Fibroblast of lung (primary cell): ENCODE results near the gene TMEM139. TPM values are rescaled to one million over a fixed set of nuclear protein-coding genes. Genes with fewer than 3 reads are reported as not detected.
"Not testable (repeated sequence)": the region's sequence is repeated elsewhere in the genome, so short reads cannot be mapped to it uniquely, and the experiment has no call there.

Experiments
- DNase-seq, 2 donors: peaks; one replicate each; pipeline versions ENCODE4 v3.0.0 to v3.0.0-alpha.2; 2010; ENCODE audit warnings: low read depth in 2 of 2
- H2AFZ ChIP-seq: 2 replicates; pipeline ENCODE4 v1.5.1; 2012; ENCODE audit warnings: low read length, control low read depth, inconsistent platforms
- H3K27ac ChIP-seq: 2 replicates; pipeline ENCODE4 v1.5.1; 2011; ENCODE audit warnings: low read length, control low read depth; ENCODE audit not compliant: insufficient read depth
- H3K27me3 ChIP-seq: 2 replicates; pipeline ENCODE4 v1.5.1; 2011; ENCODE audit warnings: mild to moderate bottlenecking, low read length; ENCODE audit not compliant: control insufficient read depth, insufficient read depth
- H3K36me3 ChIP-seq: 2 replicates; pipeline ENCODE4 v1.5.1; 2011; ENCODE audit warnings: low read length; ENCODE audit not compliant: control insufficient read depth, insufficient read depth
- H3K4me1 ChIP-seq: 2 replicates; pipeline ENCODE4 v1.5.1; 2011; ENCODE audit warnings: low read length; ENCODE audit not compliant: control insufficient read depth, insufficient read depth; ENCODE audit errors: extremely low read depth
- H3K4me2 ChIP-seq: 2 replicates; pipeline ENCODE4 v1.5.1; 2011; ENCODE audit warnings: low read length, control low read depth; ENCODE audit not compliant: insufficient read depth; ENCODE audit errors: extremely low read depth
- H3K4me3 ChIP-seq, 4 experiments: fragments of 200-600 bp in 1 of 4; sonication (generic) in 1 of 4; replicated peaks in 1 of 4; 2 replicates each; pipeline ENCODE4 v1.5.1; 2011 to 2016; ENCODE audit warnings: low read length in 4 of 4, low read depth in 3 of 4, mild to moderate bottlenecking in 3 of 4, control low read depth in 2 of 4, inconsistent platforms in 1 of 4, mixed read lengths in 1 of 4; ENCODE audit not compliant: insufficient read depth in 1 of 4; ENCODE audit errors: control extremely low read depth in 1 of 4
- H3K79me2 ChIP-seq: 2 replicates; pipeline ENCODE4 v1.5.1; 2012; ENCODE audit warnings: mild to moderate bottlenecking, low read length, inconsistent platforms; ENCODE audit not compliant: control insufficient read depth, insufficient read depth
- H3K9ac ChIP-seq: 2 replicates; pipeline ENCODE4 v1.5.1; 2011; ENCODE audit warnings: mild to moderate bottlenecking, low read length, control low read depth; ENCODE audit not compliant: insufficient read depth
- H3K9me3 ChIP-seq: 2 replicates; pipeline ENCODE4 v1.5.1; 2012; ENCODE audit warnings: low read depth, low read length; ENCODE audit not compliant: control insufficient read depth, insufficient read depth
- H4K20me1 ChIP-seq: 2 replicates; pipeline ENCODE4 v1.5.1; 2011; ENCODE audit warnings: low read length; ENCODE audit not compliant: control insufficient read depth, insufficient read depth; ENCODE audit errors: extremely low read depth
- EZH2 ChIP-seq: IDR thresholded peaks from 2 replicates; pipeline ENCODE4 v1.5.1; 2012; ENCODE audit warnings: low read length, control low read depth, mild to moderate bottlenecking; ENCODE audit errors: missing control alignments
- polyA plus RNA-seq, 2 donors: library from polyadenylated mRNA; depleted of rRNA in 1 of 2; stranded (reverse) in 1 of 2; unstranded in 1 of 2; fragments of >200 nt; gene quantifications; 2 replicates each; pipeline ENCODE4 v1.2.1, GENCODE V29; 2011 to 2012; ENCODE audit warnings: missing spikeins in 1 of 2
- total RNA-seq: library from RNA; depleted of rRNA; stranded (reverse); fragments of >200 nt; gene quantifications from 2 replicates; pipeline ENCODE4 v1.2.1, GENCODE V29; 2014
- TF ChIP-seq, protein P1 (sequence below), 2 donors: IDR thresholded peaks in 1 of 2; conservative IDR thresholded peaks in 1 of 2; 1 replicate in 1 of 2; 2 replicates in 1 of 2; pipeline ENCODE4 v1.5.1; 2011 to 2012; ENCODE audit warnings: low read length in 2 of 2, control low read depth in 1 of 2, inconsistent platforms in 1 of 2, low read depth in 1 of 2, mild to moderate bottlenecking in 1 of 2

TMEM139 gene
- total and polyA plus RNA-seq, 2 donors (not counting 1 experiment from before 2014, with no cell fraction given), result not detected

DNA sequence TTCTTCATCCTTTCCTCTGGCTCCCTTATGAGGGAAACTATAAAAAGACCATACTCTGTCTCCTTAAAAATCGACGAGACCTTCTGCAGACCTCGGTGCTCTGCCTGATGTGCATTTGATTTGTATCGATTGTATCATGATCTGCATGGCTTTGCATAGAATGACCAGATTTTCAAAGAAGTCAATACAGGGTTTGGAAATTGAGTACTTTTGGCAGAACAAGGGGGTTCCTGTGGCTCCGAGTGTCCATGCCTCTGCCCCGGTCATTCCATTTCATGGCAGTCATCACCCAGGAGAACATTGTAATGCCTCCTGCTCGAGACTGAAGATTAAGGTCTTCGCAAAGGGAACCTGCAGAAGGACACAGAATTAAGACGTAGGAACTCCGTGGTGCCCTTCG lies 4.1 kb downstream of the TMEM139 start:
- peak overlapping the region; percentile 50 for H2AFZ ChIP-seq
- H3K9me3 ChIP-seq, result no peaks in the 10 kb centered on the region
- peak overlapping the region; percentile 55 for H3K4me2 ChIP-seq
- peak overlapping the region; percentile 62 to 92 (median 90) for H3K4me3 ChIP-seq
- peak overlapping the region; percentile 63 for H3K9ac ChIP-seq
- peaks cover 11% of the 10 kb centered on the region for H3K4me1 ChIP-seq
- no peaks in the 10 kb centered on the region for H3K27me3 ChIP-seq
- peak overlapping the region; percentile 71 for H3K27ac ChIP-seq
- H4K20me1 ChIP-seq, result no peaks in the 10 kb centered on the region
- peaks cover 9% of the 10 kb centered on the region for H3K36me3 ChIP-seq
- DNase-seq, result peak in 1 of 2 donors; percentile 36
- TF ChIP-seq, protein P1, sequence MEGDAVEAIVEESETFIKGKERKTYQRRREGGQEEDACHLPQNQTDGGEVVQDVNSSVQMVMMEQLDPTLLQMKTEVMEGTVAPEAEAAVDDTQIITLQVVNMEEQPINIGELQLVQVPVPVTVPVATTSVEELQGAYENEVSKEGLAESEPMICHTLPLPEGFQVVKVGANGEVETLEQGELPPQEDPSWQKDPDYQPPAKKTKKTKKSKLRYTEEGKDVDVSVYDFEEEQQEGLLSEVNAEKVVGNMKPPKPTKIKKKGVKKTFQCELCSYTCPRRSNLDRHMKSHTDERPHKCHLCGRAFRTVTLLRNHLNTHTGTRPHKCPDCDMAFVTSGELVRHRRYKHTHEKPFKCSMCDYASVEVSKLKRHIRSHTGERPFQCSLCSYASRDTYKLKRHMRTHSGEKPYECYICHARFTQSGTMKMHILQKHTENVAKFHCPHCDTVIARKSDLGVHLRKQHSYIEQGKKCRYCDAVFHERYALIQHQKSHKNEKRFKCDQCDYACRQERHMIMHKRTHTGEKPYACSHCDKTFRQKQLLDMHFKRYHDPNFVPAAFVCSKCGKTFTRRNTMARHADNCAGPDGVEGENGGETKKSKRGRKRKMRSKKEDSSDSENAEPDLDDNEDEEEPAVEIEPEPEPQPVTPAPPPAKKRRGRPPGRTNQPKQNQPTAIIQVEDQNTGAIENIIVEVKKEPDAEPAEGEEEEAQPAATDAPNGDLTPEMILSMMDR (conservative IDR thresholded peaks at IDR 0.05 in 1 of 2, IDR thresholded peaks at IDR 0.05 in 1 of 2; ENCODE audit: low read depth in 1 of 2, low read length in 2 of 2), result no peak
- TF ChIP-seq EZH2, result no peak
- peaks cover 36% of the 10 kb centered on the region for H3K79me2 ChIP-seq

DNA sequence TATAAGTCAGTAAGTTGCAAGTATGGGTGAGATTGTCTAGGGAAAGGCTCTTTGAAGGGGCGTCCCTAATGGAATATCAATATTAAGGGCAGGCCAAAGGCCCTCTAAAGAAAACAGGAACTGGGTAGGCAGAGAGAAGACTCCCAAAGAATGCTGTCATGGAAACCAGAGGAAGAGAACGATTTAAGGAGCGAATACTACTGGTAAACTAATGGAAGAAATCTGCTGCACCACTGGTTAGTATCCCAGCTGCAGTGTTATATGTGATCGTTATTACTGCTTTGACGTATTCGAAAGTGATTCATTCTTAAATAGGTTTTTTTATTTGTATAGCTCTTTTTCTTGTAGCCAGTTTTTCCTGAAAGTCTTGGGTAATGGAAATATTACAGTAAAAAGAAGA lies 4.7 kb downstream of the TMEM139 start:
- Histone ChIP-seq H3K9me3 (no peaks in the 10 kb centered on the region), H3K79me2 (peaks cover 36% of the 10 kb centered on the region), H3K27ac (peak overlapping the region; percentile 71)

DNA sequence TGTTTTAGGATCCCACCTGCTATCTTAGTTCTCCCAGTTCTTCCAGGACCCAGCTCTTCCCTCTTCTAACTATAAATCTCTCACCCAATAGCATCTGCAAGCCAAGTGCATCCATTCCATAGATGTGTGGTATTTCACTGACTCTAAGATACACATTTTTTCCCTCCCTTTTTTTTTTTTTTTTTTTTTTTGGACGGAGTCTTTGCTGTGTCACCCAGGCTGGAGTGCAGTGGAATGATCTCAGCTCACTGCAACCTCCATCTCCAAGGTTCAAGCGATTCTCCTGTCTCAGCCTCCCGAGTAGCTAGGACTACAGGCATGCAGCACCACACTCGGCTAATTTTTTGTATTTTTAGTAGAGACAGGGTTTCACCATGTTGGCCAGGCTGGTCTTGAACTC lies 5.1 kb downstream of the TMEM139 start:
- Histone ChIP-seq H3K4me3 (peak overlapping the region; percentile 62 to 92 (median 90)), H3K27ac (peak overlapping the region; percentile 71), H3K79me2 (peaks cover 36% of the 10 kb centered on the region), H3K4me2 (peak overlapping the region; percentile 55), H3K4me1 (peaks cover 11% of the 10 kb centered on the region), H3K36me3 (peaks cover 15% of the 10 kb centered on the region)
- H2AFZ ChIP-seq, H4K20me1 ChIP-seq, H3K9ac ChIP-seq, H3K9me3 ChIP-seq, DNase-seq, H3K27me3 ChIP-seq: not testable (repeated sequence)

More for the DNA sequence above, 4.7 kb downstream of the TMEM139 start:
- Histone ChIP-seq H3K9ac (peak overlapping the region; percentile 63), H2AFZ (no peak overlapping the region), H3K36me3 (peaks cover 12% of the 10 kb centered on the region), H3K4me2 (peak overlapping the region; percentile 55), H4K20me1 (no peaks in the 10 kb centered on the region), H3K4me3 (peak overlapping the region; percentile 62 to 92 (median 90)), H3K27me3 (no peaks in the 10 kb centered on the region), H3K4me1 (peaks cover 11% of the 10 kb centered on the region)
- TF ChIP-seq EZH2, result no peak
- TF ChIP-seq, protein P1 (conservative IDR thresholded peaks at IDR 0.05 in 1 of 2, IDR thresholded peaks at IDR 0.05 in 1 of 2; ENCODE audit: low read depth in 1 of 2, low read length in 2 of 2), result no peak
- DNase-seq, result peak; percentile 17 to 23
